HG02759 (cell line): ENCODE data around the gene DOCK11.

Source experiments
- ATAC-seq: cut with Tn5 transposase; IDR thresholded peaks from one replicate; pipeline ENCODE4 v1.9.1; 2021; ENCODE audit warnings: mild to moderate bottlenecking, moderate library complexity; ENCODE audit not compliant: unreplicated experiment

The DOCK11 gene

GRCh38 chrX:118623062-118623461 is 127.4 kb downstream of the DOCK11 start:
- no peak for ATAC-seq

- no peak for ATAC-seq
These were observed 130.7 kb downstream of the DOCK11 start for GRCh38 chrX:118626346-118626745.

- no peak for ATAC-seq
These were observed 131.6 kb downstream of the DOCK11 start for GRCh38 chrX:118627084-118627758.

GRCh38 chrX:118630848-118631247 is 135.2 kb downstream of the DOCK11 start:
- ATAC-seq, result no peak

- peak; percentile 59 for ATAC-seq
These were observed 136.0 kb downstream of the DOCK11 start for GRCh38 chrX:118631586-118631985.

- ATAC-seq, result no peak
These were observed 137.2 kb downstream of the DOCK11 start for GRCh38 chrX:118632862-118633261.

- ATAC-seq, result no peak
These were observed 137.9 kb downstream of the DOCK11 start for GRCh38 chrX:118633530-118633929.

GRCh38 chrX:118634336-118634735 is 138.7 kb downstream of the DOCK11 start:
- no peak for ATAC-seq

- ATAC-seq, result no peak
These were observed 142.4 kb downstream of the DOCK11 start for GRCh38 chrX:118637997-118638396.

GRCh38 chrX:118644378-118644777 is 148.8 kb downstream of the DOCK11 start:
- no peak for ATAC-seq

GRCh38 chrX:118652717-118653116 is 157.1 kb downstream of the DOCK11 start:
- ATAC-seq, result no peak

GRCh38 chrX:118654331-118654730 is 158.7 kb downstream of the DOCK11 start:
- no peak for ATAC-seq

GRCh38 chrX:118655561-118656246 is 160.1 kb downstream of the DOCK11 start:
- no peak for ATAC-seq

- ATAC-seq, result no peak
These were observed 161.8 kb downstream of the DOCK11 start for GRCh38 chrX:118657413-118657812.

GRCh38 chrX:118660085-118660484 is 164.5 kb downstream of the DOCK11 start:
- ATAC-seq, result no peak

GRCh38 chrX:118665204-118665603 is 169.6 kb downstream of the DOCK11 start:
- no peak for ATAC-seq

GRCh38 chrX:118666521-118666920 is 170.9 kb downstream of the DOCK11 start:
- no peak for ATAC-seq

GRCh38 chrX:118669435-118669834 is 173.8 kb downstream of the DOCK11 start:
- ATAC-seq, result no peak

GRCh38 chrX:118675326-118675965 is 179.8 kb downstream of the DOCK11 start:
- no peak for ATAC-seq

- no peak for ATAC-seq
These were observed 180.3 kb downstream of the DOCK11 start for GRCh38 chrX:118675966-118676349.

- no peak for ATAC-seq
These were observed 181.7 kb downstream of the DOCK11 start for GRCh38 chrX:118677318-118677717.

- ATAC-seq, result no peak
These were observed 183.7 kb downstream of the DOCK11 start for GRCh38 chrX:118679290-118679689.
